ENCODE measurements around the gene USP2. TPM values are rescaled to one million over a fixed set of nuclear protein-coding genes. Genes with fewer than 3 reads are reported as not detected.

Gene USP2
- not detected in 2 replicates for total RNA-seq

GRCh38 chr11:119381181-119381988, at the start of gene USP2:
USP2 (minus strand) TSS chr11:119381690; CDS start chr11:119373480, 8,210 bp downstream.

GRCh38 chr11:119422809-119423508, 41.5 kb upstream of the USP2 start, which contains the start of gene THY1:
THY1 (minus strand) TSS chr11:119423172; CDS start chr11:119420905, 2,267 bp downstream.

GRCh38 chr11:119346605-119347004, 34.9 kb downstream of the USP2 start, which contains the start of gene MFRP:
MFRP (minus strand) TSS chr11:119346705; CDS start chr11:119346513, 192 bp downstream.

GRCh38 chr11:119340335-119341221, 40.9 kb downstream of the USP2 start, which contains the start of gene C1QTNF5:
C1QTNF5 (minus strand) TSS chr11:119340883; CDS start chr11:119340397, 486 bp downstream.

GRCh38 chr11:119334174-119334930, 47.1 kb downstream of the USP2 start, which contains the start of gene RNF26:
RNF26 (plus strand) TSS chr11:119334527; CDS start chr11:119335123, 596 bp downstream.

GRCh38 chr11:119316729-119317591, 64.5 kb downstream of the USP2 start, which contains the start of gene MCAM:
MCAM (minus strand) TSS chr11:119317130; CDS start chr11:119317101, 29 bp downstream.

Small RNA genes lying within 50 kb of the gene (small RNA-seq; reads per million reads assigned to genes)
- gene AP003396.4 (ENCODE audit: low replicate concordance) (not detected), gene RF01225 (ENCODE audit: low replicate concordance) (not detected)

Other genes starting within 250 kb of the USP2 start
- 0.66 TPM in 1 of 2 replicates, not detected in the other for gene ABCG4, start 232.6 kb downstream of the USP2 start, total RNA-seq
- 13.1 and 16.5 TPM in 2 replicates for gene NLRX1, start 213.0 kb downstream of the USP2 start, total RNA-seq
- gene NHERF4, start 196.2 kb downstream of the USP2 start, total RNA-seq = not detected in 2 replicates
- gene CBL, start 175.4 kb downstream of the USP2 start, total RNA-seq = 12.7 and 30.2 TPM in 2 replicates
- gene MCAM, start 64.6 kb downstream of the USP2 start, total RNA-seq = 127 and 168 TPM in 2 replicates
- gene RNF26, start 47.2 kb downstream of the USP2 start, total RNA-seq = 9.7 and 13.1 TPM in 2 replicates
- 0.86 and 6.8 TPM in 2 replicates for gene C1QTNF5, start 40.8 kb downstream of the USP2 start, total RNA-seq
- not detected in 2 replicates for gene MFRP, start 35.0 kb downstream of the USP2 start, total RNA-seq
- gene THY1, start 41.5 kb upstream of the USP2 start, total RNA-seq = 104 and 200 TPM in 2 replicates

Measured in placental pericyte (primary cell).